Measurements from ENCODE around the gene HOXD9.

GRCh38 chr2:176126929-176127773, 4.6 kb downstream of the HOXD9 start:
- no peak for TF ChIP-seq OSR1 (CRISPR knock-in tag; IDR thresholded peaks at IDR 0.05)
- no peak for TF ChIP-seq BACH2 (CRISPR knock-in tag; IDR thresholded peaks at IDR 0.05; ENCODE audit: borderline replicate concordance)
- no peak for TF ChIP-seq ISL1 (CRISPR knock-in tag; IDR thresholded peaks at IDR 0.05)
- TF ChIP-seq, protein P1, sequence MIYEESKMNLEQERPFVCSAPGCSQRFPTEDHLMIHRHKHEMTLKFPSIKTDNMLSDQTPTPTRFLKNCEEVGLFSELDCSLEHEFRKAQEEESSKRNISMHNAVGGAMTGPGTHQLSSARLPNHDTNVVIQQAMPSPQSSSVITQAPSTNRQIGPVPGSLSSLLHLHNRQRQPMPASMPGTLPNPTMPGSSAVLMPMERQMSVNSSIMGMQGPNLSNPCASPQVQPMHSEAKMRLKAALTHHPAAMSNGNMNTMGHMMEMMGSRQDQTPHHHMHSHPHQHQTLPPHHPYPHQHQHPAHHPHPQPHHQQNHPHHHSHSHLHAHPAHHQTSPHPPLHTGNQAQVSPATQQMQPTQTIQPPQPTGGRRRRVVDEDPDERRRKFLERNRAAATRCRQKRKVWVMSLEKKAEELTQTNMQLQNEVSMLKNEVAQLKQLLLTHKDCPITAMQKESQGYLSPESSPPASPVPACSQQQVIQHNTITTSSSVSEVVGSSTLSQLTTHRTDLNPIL (CRISPR knock-in tag; IDR thresholded peaks at IDR 0.05; ENCODE audit: low read depth): no peak
- no peak for TF ChIP-seq RARB (CRISPR knock-in tag; IDR thresholded peaks at IDR 0.05)
- TF ChIP-seq CSRNP3 (CRISPR knock-in tag; IDR thresholded peaks at IDR 0.05): no peak
- TF ChIP-seq GLIS3 (CRISPR knock-in tag; IDR thresholded peaks at IDR 0.05): no peak
- TF ChIP-seq, protein P2, sequence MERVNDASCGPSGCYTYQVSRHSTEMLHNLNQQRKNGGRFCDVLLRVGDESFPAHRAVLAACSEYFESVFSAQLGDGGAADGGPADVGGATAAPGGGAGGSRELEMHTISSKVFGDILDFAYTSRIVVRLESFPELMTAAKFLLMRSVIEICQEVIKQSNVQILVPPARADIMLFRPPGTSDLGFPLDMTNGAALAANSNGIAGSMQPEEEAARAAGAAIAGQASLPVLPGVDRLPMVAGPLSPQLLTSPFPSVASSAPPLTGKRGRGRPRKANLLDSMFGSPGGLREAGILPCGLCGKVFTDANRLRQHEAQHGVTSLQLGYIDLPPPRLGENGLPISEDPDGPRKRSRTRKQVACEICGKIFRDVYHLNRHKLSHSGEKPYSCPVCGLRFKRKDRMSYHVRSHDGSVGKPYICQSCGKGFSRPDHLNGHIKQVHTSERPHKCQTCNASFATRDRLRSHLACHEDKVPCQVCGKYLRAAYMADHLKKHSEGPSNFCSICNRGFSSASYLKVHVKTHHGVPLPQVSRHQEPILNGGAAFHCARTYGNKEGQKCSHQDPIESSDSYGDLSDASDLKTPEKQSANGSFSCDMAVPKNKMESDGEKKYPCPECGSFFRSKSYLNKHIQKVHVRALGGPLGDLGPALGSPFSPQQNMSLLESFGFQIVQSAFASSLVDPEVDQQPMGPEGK (CRISPR knock-in tag; IDR thresholded peaks at IDR 0.05; ENCODE audit: borderline replicate concordance): no peak
